ENCODE results near the gene CACNA1H. TPM values are rescaled to one million over a fixed set of nuclear protein-coding genes. Genes with fewer than 3 reads are reported as not detected.

The CACNA1H gene
- total RNA-seq, 4 donors from 2014 or later: 1.8 to 13.6 (median 10.2) TPM

- TF ChIP-seq CTCF (IDR thresholded peaks at IDR 0.05): no peak
- DNase-seq (ENCODE audit: low spot score) (no peak), ATAC-seq (ENCODE audit: low FRiP score) (no peak)
Measured at GRCh38 chr16:1206326-1206725, 53.4 kb downstream of the CACNA1H start.

GRCh38 chr16:1206786-1207185, 53.9 kb downstream of the CACNA1H start:
- TF ChIP-seq CTCF (IDR thresholded peaks at IDR 0.05): no peak
- DNase-seq (ENCODE audit: low spot score) (no peak), ATAC-seq (ENCODE audit: low FRiP score) (no peak)

GRCh38 chr16:1208239-1208830, 55.4 kb downstream of the CACNA1H start:
- no peak for TF ChIP-seq CTCF (IDR thresholded peaks at IDR 0.05)
- ATAC-seq (ENCODE audit: low FRiP score): no peak

GRCh38 chr16:1209081-1209480, 56.2 kb downstream of the CACNA1H start:
- DNase-seq (ENCODE audit: low spot score): no peak
- TF ChIP-seq CTCF (IDR thresholded peaks at IDR 0.05): no peak
- ATAC-seq (ENCODE audit: low FRiP score): no peak

More at GRCh38 chr16:1208239-1208830, 55.4 kb downstream of the CACNA1H start:
- no peak for DNase-seq (ENCODE audit: low spot score)

- no peak for ATAC-seq (ENCODE audit: low FRiP score)
- no peak for TF ChIP-seq CTCF (IDR thresholded peaks at IDR 0.05)
Measured at GRCh38 chr16:1210461-1210860, 57.6 kb downstream of the CACNA1H start.

GRCh38 chr16:1211451-1212268, 58.8 kb downstream of the CACNA1H start:
- ATAC-seq (ENCODE audit: low FRiP score) (no peak), DNase-seq (ENCODE audit: low spot score) (no peak)
- TF ChIP-seq CTCF (IDR thresholded peaks at IDR 0.05): no peak

More at GRCh38 chr16:1210461-1210860, 57.6 kb downstream of the CACNA1H start:
- no peak for DNase-seq (ENCODE audit: low spot score)
